Peyer's patch (tissue), 4 donors: Measurements from ENCODE around the gene AKAP6.

Experiments
- CTCF ChIP-seq, 6 experiments: fragments of 450-650 bp in 4 of 6; fragments of 200-600 bp in 2 of 6; sonication (generic) in 1 of 6; IDR thresholded peaks; one replicate each; pipeline ENCODE4 v1.5.1; 2017 to 2019; ENCODE audit warnings: antibody characterized with exemption in 6 of 6, mild to moderate bottlenecking in 3 of 6, moderate library complexity in 1 of 6
- POLR2A ChIP-seq, 2 donors: fragments of 450-650 bp; IDR thresholded peaks; one replicate each; pipeline ENCODE4 v1.5.1; 2017; ENCODE audit warnings: antibody characterized with exemption in 2 of 2, mild to moderate bottlenecking in 2 of 2, moderate library complexity in 2 of 2

GRCh38 chr14:32377046-32377646 is 48.0 kb downstream of the AKAP6 start:
- no peak for TF ChIP-seq CTCF (IDR thresholded peaks at IDR 0.05)
- TF ChIP-seq POLR2A (IDR thresholded peaks at IDR 0.05) = no peak
